HG02970 (cell line): Measurements from ENCODE around the gene LDHD.

Source experiments
- ATAC-seq: cut with Tn5 transposase; IDR thresholded peaks from one replicate; pipeline ENCODE4 v1.9.1; 2021; ENCODE audit warnings: mild to moderate bottlenecking, moderate library complexity, moderate number of reproducible peaks; ENCODE audit not compliant: unreplicated experiment, low FRiP score

The LDHD gene

DNA sequence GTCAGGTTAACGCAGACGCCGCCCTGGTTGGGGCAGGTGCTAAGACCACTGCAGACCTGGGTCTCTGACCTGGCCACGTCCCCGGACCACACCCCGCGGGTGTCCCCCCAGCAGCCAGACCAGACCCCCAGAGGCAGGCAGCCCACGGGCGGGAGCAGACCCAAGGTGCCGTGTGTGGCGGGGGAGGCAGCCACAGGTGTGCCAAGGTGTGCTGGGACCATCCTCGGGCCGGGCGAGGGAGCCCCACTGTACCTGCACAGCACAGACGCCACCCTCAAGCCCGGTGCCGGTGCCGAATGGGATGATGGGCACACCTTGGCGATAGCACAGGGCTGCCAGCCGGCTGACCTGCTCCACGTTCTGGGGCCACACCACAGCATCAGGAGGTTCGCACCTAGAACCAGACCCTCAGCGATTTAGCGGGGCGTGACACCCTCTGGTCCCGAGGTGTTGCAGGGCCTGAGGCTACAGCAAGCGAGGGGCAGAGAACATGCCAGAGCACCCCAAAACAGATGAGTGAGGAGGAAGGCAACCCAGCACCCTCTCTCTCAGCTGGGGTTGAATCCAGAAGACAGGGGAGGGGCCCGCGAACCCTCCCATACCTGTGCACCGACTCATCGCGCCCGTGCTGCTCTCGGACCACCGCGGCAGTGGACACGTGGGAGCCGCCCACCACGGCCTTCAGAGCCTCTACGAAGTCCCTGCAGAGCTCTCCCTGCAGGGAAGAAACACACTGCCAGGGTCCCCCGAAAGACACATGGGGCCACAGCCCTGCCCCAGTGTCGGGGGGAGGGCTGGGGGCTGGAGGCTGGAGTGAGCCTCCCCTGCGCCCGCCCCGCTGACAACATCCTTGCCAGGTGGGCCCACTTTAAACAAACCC, 1.4 kb downstream of the LDHD start:
- no peak for ATAC-seq

DNA sequence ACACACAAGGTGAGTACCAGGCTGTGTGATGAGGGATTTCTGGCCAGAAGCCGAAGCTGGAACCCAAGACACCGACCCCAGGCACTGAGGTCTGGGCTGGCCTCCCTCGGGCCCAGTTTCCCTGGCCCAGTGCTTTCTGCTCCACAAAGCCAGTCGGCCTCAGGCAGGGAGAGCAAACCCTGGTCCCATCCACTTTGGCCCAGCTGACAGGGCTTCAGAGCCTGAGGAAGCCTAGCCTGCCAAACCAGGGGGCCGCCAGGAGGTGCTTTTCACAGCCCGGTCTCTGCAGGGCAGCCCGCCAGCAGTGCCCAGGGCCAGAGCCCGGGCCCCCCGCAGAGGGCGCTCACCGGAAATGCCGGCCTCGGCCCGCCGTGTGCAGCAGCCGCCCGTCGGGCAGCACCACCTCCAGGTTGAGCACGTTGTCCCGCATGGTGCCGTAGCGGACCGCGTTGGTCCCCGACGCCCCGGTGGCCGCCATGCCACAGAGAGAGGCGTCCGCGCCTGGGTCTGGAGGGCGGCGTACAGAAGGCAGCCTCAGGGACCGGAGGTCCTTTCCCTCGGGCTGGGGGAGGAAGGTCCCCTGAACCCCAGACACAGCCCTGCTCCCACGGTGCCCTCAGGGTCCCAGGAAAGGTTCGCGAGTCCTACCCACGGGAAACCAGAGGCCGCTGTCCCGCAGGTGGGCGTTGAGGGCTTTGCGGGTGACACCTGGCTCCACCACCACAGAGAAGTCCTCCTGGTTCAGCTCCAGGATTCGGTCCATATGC, 2.2 kb downstream of the LDHD start:
- no peak for ATAC-seq

DNA sequence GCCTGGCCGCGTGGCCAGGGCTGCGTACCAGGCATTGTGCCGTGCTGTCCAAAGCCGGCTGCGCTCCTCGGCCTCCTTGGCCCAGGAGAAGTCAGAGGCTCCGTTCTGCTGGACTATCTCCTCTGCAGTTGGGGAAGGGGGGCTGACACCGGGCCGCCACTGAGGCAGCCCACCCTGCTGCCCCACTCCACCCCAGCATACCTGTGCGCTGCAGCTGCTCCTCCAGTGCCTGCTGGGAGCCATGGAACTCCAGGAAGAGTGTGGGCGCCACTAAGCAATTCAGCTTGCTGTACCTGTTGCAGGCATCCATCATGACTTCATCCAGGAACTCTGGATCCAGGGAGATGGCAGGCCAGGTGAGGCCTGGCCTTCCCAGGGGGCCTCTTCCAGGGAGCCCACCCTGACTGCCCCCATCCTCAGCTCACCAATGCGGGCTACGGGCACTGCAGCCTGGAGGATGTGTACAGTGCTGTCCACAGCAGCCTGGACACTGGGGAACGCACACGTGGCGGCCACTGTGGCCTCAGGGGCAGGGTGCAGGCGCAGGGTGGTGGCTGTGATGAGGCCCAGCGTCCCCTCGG, 2.9 kb downstream of the LDHD start:
- ATAC-seq: no peak

DNA sequence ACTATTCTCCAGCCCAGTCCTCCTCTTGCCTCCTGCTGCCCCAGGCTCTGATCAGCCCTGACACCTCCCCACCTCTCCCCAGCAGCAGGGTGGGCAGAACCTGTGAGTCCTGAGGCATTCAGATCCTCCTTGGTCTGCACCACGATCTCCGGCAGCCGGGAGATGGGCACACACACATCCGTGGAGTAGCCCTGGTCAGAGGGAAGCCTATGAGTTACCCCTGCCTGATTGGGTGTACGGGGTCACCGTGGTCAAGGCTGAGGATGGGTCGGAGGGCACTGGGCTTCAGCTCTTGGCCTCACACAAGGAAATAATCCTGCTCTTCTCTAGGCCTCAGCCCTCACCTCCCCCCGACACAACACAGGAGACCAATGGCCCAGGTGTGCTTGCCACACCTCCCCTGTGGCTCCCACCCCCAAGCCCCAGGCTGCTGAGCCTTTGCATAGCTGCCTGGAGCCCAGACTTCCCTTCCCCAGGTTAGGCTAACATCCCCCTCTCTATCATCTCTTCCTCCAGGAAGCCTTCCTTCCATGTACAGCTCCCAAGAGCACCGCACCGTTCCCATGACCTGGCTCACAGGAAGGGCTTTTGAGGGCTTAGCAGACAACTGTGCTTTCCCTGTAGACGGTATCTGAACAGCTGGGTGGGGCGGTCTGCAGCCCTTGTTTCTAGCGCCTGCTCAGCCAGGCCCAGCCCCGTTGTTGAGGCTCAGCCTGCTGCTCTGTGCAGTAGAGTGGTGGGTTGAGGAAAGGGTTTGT, 3.7 kb downstream of the LDHD start:
- no peak for ATAC-seq

DNA sequence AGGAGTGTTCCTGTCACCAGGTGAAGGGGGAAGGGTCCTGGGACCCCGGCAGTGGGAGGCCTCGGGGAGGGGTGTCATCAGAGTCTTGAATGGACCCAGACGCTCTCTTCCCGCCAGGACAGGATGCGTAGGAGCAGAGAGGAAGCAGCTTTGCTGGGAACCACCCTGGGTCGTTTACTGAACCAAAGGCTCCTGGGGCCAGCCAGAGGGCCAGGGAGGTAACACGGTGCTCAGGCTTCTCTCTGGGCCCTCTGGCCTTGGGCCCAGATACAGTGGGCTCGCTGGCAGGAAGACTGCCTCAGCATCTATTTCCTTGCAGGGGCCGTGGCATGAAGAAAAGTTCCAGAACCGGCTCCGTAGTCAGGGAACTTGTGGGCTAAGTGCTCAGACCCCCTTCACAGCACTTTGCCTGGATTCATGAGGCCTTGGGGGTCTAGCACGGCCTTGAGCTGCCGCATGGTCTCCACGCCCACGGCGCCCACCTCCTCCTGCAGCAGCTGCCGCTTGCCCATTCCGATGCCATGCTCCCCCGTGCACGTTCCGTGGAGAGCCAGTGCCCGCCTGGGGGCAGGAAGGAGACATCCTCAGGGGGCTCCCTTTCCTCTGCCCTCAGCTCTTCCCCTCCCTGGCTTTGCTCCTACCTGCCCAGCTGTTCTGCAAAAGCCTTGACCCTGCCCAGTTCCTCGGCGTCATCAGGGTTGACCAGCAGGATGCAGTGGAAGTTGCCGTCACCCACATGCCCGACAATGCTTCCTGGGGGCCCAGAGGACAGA, 4.4 kb downstream of the LDHD start:
- ATAC-seq: no peak

DNA sequence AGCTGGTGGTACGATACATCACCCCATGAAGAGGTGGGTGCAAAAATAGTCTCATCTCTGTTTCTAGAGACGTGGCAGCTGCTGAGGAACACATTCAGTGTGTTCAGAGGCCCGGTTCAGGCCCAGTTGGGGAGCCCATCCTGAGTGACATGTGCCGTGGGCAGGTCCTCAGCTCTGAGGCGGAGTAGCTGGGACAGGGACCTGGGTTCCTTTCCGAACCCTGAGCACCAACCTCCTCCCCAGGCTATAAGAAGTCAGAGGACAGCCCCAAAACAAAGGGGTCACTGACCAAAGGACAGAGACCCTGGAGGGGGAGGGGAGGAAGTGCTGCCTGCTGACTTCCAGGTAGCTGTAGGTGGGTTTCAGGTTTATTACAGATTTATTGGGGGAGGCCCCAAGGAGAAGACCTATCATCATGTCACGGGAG, 5.1 kb downstream of the LDHD start:
- no peak for ATAC-seq

DNA sequence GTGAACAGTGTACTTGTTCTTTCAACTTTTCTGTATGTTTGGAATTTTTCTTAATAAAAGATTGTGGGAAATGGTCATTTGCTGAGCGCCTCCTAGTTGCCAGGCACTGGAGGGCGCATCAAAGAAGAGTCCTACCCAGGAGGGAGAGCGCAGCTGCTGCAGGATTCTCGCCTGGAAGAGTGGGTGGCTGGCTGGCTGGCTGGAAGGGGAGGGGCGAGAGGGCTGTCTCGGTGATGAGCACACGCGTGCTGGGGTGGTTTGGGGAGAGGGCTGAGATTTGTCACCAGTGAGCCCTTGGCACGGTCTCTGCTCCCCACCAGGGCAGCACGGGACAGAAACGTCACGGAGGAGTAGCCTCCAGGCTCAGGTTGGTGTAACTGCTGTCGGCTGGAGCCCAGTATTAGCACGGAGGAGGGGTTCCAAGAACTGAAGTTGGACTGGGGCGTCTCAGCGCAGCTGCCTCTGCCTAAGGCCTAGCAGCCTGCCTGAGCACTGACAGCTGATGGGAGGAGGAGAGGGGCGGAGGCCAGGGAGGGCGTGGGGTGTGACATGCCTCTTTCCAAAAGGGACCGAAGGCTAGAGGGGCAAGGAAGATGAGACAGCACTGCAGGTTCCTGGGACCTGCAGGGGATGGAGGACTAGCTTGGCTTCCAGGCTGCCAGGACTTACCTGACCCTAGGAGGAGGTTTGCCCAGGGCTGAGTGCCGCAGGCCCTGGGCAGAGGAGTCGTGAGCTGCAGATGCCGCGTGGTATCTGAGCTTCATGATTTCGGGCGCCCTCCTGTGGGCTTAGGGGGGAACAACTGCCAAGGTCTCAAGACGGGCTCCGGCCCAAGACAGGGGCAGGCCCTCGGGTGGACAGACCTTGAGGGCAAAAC, 5.7 kb downstream of the LDHD start:
- ATAC-seq: peak; percentile 83

DNA sequence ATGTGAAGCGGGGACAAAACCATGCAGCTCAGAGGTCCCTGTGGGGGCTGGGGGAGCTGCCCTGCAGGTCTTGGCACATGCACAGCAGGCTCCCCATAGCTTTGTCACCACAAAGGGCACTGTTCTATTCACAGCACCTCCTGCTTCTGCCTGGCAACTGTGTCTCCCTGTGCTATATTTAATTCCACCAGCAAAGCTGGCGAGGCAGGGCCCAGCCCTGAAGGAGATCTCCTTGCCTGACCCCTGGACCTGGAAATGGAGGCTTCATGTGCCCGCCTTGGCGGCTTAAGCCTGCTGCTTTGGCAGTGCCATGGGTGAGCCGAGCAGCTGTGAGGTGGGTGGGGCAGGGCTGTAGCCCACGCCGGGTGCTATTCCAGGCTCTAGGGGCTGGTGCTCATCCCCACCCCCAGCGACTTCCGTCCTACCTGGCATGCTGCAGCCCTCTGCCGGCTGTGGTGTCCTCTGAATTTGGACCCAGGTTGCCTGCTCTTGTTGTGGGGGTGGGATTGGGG, 6.8 kb downstream of the LDHD start:
- ATAC-seq: no peak

DNA sequence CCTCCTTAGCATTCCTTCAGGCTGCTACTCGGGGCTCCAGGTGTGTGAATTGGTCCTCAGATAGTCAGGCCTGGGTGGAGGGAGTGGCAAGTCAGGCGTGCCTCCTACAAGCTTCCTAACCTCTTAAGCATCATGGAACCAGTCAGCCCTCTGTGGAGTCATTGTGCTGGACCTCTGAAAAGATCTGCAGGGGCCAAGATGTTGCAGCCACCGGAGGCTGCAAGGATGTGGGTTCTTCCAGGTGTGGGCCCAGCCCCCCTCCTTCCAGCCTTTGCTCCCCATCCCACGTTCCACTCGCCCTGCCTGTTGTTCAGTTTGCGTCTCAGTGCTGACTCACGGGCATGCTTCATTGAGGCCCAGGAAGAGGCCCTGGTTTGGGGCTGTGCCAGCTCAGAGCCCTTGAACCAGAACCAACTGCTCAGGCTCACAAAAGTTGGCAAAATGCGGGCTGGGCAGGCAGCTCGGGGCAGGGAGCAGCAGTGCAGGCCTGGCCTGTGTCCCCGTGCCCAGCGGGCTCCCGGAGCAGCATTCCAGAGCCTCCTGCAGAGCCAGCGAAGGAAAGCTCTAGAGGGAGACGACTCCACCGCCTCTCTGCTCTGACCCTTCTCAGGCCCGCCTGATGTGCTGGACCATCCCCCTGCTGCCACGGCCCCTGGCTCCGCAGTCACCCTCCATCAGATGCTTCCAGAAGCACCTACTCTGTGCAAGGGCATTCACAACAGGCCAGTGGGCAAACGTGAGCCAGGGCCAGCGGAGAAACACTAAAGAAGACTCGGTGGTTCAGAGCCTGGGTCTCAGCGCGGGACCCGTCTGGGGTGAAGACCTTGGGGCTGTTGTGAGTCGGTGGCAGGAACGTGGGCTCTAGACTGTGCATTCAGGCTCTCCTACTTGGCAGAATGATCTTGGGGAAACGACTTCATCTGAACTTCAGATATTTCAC, 7.5 kb downstream of the LDHD start:
- ATAC-seq: no peak

DNA sequence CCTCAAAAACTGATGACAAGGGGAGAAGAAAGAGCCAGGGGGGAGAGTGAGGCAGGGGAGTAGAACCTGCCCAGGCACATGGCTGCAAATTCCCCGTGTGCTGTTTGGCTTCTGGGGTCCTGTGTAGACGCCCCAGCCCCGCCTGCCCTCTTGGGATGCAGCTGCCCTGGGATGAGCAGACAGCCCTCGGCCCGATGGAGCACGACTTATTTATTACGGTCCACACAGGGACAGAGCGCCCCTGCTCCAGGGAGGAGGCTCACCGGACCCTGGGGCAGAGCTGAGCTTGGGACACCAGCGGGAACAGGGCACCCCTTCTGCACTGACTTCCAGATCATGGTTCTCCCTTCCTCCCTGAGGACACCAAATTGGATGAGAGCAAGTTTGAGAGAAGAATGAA, 9.1 kb downstream of the LDHD start:
- ATAC-seq: no peak

DNA sequence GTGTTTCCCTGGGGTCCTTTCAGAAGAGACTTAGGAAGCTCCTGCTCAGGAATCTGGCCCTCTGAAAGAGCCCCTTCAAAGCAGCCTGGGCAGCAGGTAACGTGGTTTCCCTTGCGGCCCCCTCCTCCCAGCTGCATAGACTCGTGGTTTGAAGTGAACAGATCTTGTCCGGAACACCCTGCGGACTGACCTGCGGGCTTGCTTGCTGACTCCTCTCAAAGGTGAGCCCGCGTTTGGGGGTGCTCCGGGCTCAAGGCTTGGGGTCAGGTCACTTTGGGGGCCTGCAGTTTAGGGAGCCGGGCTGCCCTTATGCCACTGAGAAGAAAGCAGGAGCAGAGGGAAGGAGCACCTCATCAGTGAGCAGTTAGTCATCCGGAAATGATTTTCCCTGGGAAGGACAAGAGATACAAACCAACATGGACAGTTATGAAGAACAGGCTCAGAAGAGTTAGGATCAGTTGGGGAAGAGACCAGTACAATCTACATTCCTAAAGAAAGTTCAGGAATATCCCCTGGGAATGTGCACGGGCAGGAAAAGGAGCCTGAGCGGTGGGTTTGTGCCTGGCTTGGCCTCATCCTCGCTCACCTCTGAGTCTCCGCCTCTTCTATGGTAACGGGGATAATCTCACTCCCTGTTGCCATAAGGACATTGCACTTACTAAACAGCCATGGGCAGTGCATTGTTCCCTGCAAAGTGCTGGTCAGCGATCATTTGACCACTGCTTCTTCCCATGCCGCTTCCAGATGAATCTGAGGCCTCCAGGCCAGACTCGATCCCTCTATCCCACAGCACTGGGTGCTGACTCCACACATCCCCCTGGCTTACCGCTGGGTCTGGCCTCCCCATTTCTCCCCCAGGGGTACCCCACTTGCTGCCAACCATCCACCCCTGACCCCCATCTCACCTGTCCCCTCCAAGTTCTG, 10.0 kb downstream of the LDHD start:
- ATAC-seq: no peak

DNA sequence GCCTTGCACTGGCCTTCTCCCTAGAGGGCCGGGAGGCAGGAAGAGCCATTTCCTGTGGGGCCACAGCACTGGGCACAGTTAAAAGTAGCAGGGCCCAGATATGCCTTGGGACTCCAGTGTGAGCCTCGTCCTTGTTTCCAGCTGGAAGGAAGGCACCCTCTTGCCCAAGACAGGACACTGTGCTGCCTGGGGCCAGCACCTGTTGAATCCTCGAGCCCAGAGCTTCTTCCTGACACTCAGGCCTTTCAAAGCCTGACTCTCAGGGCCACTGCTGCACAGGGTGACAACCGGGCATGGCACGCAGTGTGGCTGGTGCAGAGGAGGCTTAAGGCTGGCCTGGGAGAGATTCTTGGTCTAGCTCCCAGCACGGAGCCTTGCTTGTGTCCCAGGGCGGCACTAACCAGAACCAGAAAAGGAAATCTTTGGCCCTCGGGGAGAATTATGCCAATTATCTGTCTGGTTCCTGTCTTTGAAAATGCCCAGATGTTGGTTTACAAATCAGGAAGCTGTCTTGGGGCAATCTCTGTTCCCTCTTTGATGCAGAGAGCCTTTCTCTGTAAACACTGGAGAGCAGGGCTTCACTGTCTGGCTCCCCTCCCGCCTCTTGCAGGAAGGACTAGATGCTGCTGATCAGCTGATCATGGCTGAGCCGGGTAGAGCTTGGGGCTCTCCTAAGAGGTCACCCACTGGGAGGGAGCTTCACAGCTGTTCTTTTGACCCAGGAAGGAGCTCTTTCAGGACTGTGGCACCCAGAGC, 11.1 kb downstream of the LDHD start:
- ATAC-seq: no peak

DNA sequence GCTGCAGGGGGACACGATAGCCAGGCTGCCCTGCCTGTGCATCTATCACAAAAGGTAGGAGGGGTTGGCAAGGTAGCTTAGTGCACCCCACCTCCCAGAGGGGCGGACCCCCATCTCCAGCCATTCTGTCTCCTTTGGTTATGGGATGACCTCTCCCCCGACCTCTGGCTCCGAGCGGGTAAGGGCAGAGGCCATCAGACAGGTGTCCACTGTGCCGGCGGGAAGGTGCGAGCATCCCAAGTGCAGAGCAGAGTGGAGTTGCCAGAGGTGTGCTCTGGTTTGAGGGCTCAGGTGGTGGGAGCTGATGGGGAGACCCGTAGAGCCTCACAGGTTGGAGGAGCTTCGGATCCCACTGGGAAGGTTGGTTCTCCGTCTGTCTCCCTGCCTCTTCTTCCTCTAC, 11.7 kb downstream of the LDHD start:
- no peak for ATAC-seq

DNA sequence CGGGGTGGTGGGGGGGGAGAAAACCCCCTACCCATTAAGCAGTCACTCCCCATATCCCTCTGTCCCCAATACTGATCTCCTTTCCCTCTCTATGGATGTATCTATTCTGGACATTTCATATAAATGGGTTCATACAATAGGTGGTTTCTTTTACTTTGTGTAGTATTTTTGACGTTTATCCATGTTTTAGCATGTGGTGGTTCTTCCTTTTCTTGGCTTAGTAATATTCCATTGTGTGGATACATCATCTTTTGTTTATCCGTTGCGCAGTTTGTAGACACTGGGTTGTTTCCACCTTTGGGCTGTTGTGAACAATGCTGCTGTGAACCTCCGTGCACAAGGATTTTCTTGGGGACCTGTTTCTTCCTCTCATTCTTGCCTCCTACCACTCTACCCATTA, 12.6 kb downstream of the LDHD start:
- no peak for ATAC-seq

DNA sequence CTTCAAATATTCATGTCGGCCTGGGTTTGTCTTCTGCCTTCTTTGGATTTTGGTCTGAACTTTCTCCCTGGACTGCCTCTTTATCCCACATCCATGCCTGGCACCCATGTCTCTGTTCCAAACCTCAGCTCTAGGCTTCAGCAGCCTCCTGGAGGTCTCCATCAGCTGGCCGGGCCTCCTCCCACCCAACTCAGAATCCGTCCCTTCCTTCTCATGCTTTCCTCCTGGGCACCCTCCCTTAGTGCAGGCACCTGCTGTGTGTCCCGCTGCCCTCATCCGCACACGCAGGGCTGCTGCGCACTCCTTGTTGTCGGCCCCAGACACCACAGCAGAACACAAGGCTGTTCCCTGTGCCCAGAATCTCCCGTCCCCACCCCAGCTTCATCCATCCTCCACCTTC, 14.0 kb downstream of the LDHD start:
- ATAC-seq: no peak

DNA sequence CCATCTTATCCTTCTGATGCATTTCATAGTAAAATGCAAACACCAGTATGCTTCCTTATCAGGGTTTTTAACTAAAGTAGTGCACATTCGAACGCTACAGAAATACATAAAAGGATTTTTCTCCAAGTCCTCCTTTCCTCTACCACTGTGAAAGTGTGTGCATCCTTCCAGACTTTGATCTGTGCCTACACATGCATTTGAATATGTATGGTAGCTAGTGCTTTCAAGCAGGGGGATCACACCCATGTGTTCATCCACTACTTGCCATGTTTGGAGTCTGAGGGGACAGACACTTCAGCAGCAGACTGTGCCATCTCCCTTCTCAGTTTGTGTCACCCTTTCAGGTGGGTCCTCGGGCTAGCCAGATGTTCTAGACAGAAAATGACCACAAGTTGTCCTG, 14.9 kb downstream of the LDHD start:
- no peak for ATAC-seq
